GM19035 (cell line): ENCODE results near the gene DIS3L2.

ENCODE experiments used
- ATAC-seq: cut with Tn5 transposase; IDR thresholded peaks from one replicate; pipeline ENCODE4 v1.9.1; 2021; ENCODE audit not compliant: unreplicated experiment

Gene DIS3L2

DNA sequence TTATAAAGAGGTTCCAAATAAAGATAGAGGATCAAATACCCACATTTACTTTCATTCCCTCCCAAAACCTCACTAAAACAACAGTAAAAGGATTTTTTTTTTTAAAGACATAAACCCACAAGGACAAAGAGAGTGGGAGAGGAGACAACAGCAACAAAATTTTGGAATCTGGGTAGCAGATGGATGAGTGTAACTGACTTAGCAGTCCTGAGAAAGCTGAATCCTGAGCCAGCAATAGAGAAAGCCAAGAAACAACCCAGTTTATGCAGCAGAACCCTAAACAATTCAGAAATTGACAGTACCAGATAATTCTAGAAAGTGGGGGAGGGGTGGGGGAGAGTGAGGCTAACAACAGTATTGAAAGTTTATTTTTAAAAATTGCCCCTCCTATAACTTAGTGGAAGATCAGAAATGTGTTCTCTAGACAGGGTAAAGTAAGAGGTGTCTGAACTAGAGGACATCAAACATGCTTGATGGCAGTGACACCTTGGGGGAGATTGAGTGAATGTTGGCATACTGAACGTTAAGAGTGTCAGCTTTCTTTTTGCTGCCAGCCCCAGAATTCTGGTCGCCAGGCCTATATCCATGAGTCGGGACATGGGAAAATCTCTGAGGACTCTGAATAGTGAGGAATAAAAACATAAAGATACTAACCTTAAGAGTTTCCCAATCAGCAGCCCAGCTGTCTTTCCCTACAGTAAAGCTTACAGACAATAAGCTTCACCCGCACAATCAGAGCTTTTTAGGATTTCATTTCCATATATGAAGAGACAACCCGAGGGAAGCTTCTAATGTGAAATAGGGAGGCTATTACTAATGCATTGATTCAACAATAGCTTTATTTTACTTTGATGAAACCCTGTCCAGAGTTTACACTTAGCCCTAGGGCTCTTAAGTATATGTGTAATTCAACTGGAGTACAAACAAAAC lies 289.0 kb downstream of the DIS3L2 start:
- no peak for ATAC-seq

DNA sequence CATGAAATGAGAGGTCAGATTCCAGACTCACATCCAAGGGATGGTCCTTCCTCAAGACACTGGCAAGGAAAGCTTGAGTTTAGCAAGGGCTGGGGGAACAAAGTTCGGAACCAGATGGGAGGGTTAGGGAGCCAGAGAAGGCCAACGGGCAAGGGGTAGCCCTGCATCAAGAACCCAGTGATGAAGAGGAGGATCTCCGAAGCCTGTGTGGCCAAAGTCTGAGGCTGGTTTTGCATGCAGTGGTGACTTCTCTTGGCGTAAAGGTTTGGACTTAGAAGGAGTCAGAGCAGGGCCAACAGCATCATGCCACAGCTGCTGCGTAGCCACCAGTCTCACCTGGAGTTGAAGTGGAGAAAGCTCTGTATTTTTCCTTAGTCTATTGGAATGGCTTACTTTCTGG lies 293.5 kb downstream of the DIS3L2 start:
- ATAC-seq: no peak

DNA sequence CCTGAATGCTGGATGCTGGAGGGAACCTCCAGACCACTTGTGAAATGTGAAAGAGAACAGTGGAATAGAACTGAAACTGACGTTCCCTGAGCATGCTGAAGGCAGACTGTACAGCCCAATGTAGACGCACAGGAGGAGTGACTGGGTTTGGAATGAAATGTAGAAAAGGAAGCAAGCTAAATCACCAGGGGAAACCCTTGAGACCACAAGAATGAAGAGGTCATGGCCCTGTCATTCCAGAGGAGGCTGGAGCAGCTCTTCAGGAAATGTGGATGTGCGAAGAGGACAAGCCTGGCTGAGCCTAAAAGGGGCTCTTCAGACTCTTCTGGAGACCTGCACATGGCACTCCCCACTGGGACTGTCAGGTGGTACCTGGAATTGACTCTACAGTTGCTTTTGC lies 298.6 kb downstream of the DIS3L2 start:
- ATAC-seq: no peak

DNA sequence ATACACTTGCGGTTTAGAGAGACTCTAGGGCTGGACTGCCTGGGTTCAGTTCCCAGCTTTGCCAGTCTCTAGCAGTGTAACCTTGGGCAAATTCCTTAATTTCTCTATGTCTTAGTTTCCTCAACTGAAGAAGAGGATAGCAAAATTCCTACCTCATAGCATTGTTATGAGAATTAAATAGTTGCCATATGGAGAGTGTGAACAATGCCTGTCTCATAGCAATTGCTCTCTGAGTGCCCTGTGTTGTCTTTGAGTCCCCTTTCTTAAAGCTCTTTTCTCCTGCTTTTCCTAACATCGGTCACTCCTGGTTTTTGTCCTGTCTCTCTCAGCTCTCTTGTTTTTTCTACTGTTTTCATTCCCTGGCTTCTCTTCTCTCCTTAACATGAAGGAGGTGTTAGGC lies 300.3 kb downstream of the DIS3L2 start:
- ATAC-seq: no peak

DNA sequence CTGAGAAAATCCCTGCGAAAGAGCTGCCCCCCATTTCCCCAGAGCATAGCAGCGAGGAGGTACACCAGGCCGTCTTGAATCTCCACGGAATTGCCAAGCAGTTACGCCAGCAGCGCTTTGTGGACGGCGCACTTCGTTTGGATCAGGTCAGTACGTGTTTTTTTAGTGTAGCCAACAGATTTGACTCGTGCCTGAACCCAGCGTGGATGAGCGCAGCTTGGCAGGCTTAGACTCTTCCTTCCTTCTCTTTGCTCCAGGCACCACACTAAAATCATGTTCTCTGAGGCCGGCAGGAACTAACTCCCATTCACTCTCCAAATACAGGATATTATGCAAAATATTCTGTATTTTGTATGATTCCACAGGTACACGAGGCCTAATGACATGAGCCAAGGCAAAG lies 301.8 kb downstream of the DIS3L2 start:
- ATAC-seq: no peak

DNA sequence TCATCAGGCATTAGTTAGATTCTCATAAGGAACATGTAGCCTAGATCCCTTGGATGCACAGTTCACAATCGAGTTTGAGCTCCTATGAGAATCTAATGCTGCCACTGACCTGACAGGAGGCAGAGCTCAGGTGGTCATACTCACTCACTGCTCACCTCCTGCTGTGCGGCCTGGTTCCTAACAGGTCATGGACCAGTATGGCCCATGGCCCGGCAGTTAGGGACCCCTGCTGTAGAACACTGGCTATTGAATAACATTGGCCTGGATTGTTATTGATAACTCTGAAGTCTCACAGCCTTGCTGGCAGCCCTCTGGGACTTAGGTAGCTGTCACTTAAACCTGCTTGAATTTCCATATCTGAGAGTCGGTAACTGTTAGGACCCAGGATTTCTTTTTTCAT lies 302.6 kb downstream of the DIS3L2 start:
- no peak for ATAC-seq

DNA sequence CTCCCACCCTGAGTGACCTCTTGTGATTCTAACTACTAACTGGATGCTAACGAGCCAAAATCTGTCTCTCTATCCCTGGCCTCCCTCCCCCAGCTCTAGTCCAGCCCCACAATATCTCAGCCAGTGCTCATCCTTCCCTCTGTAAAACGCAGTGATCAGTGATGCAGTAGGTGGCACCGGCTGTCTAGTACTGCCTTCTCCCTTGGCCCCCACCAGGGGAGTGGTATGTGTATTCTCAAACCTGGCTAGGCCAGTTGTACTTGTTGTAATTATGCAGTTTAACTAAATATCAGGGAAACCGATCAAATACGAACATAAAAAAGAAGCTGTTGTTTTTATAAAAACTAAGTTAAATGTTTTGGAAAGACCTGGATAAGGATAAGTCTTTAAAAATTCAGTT lies 303.8 kb downstream of the DIS3L2 start:
- no peak for ATAC-seq

DNA sequence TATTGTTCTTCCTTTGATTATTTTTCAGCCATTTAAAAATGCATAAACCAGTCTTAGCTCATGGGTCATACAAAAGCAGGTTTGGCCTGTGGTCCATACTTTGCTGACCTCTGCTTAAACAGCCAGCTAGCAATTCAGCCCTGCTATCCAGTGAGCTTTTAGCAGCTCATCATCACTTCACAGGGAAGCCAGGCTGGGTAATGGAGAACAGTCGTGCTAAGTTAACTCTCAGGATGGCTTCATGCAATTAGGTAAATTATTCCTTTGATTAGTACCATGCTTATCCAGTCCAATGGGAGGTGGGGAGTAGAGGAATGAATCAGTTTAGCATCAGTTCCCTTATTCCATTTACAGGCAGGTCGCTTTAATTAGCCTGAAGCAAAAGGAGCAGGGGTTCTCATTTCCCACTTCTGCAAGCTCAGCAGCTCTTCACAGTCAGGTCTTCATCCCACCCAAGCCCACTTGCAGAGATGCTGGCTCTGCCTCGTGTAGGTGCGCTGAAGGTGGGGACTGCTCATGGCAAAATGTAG lies 307.2 kb downstream of the DIS3L2 start:
- no peak for ATAC-seq

DNA sequence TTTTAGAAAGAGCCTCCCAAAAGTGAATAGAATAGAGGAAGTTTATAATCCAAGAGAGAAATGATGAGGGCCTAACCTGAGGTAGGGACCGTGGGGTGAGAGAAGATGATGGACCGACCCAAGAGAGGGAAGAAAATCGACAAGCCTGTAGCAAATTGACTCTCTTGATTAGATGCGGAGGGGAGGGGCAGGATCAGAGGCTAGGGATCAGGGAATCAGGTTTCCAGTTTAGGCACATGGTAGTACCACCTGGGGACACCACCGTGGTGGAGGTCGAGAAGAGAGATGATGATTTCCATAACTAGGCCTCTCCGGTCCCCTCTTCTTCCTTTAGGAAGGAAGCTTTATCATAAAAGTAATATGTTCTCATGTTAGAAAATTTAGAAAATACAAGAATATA lies 308.4 kb downstream of the DIS3L2 start:
- no peak for ATAC-seq

DNA sequence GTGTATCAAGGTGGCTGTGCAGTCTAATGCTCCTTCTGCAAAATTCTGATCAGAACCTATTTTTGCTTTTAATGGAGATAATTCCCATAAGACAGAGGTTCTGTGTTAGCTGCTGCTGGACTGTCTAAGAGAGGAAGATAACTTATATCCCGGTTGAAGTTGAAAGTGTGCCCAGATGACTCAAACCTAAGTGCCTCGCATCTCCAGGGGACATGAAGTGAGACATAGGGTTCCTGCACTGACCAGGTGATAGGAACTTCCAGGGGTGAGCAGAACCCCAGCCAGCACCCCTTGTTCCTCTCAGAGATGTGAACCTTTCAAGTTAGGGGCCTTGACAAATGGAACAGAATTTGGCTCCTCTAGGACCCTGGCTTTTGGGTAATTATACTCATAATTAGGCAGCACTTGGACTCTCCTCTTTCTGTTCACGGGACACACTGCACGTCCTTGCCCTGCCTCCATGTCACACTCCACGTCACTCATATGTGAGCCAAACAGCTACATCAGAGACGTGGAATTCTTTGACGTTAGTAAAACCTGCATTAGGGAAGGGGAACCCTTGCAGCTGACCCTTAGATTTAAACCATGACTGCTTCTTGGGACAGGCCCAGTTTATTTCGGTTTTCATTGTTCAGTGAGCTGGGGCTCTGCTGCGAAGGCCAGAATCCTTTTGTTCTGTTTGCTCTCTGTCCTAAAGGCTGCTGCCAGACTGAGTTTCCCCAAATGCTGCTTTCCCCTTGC lies 312.6 kb downstream of the DIS3L2 start:
- ATAC-seq: no peak

DNA sequence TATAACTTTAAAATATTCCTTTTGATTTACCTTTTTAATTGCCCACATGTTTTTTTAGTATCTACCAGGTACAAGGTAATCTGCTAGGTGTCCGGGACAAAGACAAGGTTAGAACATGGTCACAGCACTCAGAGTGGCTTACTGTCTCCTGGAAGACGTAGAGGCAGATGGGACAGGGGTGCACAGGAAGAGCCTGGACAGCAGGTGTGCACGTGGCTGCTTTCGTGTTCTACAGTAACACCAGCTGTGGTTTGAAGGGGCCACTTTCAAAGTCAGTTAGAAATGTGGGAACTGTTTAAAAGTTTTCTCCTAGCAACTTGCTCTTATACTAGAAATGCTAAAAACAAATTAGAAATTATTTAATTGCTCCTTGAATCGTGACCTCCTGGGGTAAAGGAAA lies 314.2 kb downstream of the DIS3L2 start:
- no peak for ATAC-seq

DNA sequence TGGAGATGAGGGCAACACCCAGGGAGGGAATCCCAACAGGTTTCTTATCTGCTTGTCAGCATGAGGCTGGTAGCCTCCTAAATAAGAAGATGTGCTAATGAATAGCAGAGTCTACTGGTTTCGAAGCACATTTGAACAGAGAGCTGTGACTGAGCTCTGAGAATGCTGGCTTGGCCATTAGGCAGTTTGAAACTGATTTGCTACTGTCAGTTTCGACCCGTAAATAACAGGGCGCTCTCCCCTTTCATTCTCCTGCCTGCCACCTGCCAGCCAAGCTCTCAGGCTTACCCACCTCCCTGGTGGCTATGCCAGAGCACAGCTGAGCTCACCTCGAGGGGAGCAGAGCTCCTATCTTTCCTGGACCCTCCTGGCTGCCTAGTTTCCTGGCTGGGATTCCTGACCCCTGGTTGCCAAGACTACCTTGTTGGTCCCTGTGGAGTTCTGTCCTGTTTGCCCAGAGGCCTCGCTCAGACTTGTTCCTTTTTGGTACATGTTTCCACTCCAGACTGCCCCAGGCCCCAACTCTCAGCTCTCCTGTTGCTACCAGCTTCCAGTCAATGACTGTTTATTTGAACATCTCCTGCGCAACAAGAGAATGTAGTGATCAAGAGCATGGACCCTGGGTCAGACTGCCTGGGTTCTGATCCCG lies 314.7 kb downstream of the DIS3L2 start:
- peak; percentile 47 for ATAC-seq

DNA sequence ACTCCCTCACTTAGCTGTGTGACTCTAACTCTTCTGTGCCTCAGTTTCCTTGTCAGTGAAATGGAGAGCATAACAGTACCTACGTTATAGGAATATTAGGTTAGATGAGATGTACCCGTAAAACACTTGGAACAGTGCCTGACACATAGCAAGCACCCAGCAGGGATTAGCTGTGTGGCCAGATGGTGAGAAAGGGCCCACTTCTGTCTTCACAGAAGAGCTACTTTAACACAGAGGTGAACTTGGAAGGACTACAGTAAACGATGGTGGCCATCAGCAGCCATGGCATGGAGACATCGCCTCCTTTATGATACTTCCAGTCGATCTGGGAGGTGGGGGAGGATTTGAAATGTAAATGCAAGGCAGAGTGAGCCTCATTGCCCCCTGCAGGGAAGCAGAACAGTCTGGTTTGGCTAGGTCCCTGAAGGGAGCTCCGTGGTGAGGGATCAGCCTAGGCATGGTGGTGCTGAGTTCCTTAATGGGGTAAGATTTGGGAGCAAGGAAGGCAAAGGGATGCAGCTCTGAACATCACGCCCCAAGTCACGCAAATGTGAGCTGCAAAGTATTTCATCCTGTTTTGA lies 315.3 kb downstream of the DIS3L2 start:
- no peak for ATAC-seq

DNA sequence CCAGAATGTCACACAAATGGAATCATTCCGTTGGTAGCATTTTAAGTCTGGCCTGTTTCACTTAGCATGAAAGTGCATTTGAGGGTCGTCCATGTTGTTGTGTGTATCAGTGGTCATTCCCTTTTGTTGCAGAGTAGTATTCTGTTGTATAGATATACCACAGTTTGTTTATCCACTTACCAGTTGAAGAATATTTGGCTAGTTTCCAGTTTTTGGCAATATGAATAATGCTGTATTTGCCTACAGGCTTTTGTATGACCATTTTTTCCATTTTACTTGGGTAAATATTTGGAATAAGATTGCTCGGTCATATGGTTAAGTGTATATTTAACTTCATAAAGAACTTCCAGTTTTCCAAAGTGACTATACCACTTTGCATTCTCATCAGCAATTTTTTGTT lies 317.0 kb downstream of the DIS3L2 start:
- ATAC-seq: no peak

DNA sequence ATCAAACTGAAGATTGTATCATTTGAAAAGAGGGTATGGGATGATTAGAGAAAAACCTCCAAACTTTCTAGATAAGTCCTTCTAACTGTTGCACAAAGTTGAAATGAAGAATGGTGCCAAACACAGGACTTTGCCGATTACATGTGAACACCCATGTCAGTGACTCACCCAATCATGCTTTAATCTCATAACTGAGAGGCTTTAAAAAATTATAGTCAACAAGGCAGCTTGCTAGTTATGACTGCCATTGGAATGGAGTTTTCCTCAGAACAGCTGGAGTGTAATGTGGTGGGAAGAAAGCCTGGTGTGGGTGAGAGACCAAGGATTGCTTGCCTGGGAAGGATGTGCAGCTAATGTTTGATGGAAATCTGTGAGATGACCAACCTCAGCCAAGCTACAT lies 318.8 kb downstream of the DIS3L2 start:
- ATAC-seq: no peak

DNA sequence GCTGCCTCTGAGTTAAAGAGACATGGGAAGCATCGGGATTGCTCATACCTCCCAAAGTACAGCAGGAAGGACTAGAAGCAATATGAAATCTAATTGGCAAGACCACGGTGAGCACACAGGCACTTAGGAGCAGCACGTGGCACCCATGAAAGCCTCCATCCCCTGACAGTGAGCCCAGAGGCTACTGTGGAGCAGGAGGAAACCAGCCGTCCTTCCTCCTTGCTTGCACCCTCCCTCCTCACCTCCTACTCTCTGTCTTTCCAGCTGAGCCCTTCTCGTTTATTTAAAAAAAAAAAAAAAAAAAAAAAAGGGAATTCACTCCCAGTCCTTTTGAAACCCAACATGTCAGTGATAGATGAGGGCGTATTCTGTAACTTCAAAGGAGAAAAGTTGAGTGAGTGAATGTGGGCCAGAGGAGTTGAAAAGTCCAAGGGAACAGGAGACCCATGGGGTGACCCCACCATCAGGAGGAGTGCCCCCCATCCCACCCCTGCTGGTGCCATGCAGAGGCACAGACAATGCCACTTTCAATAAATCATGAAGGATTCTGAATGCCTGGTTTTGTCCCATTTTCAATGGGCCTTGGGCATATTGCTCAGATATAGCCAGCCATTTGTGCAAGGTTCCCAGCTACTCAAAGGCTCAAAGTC lies 320.5 kb downstream of the DIS3L2 start:
- ATAC-seq: no peak

DNA sequence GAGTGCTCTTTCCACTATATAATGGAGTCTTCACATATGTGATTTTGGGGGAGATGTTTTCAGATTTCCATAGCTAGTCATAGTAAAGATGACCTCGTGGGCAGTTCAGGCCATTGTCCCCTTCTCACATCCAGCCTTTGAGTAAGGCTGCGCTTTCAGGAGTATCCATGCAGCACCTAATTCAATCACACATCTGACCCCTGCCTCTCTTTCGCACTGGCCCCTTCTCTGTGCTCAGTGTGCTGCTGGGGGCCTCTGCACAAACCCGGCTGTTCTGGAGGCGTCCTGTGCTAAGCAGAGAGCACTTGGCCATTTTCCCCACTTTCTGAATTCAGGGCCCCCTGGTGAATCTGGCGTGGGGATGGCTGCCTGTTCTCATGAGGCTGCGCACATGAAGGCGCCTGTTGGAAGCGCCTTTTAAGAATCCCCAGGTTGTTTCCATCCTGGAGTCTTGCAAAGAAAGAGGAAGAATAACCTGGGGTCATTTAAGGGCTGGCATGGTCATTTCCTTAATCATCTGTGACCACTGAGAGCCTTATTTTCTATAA lies 321.1 kb downstream of the DIS3L2 start:
- ATAC-seq: no peak

DNA sequence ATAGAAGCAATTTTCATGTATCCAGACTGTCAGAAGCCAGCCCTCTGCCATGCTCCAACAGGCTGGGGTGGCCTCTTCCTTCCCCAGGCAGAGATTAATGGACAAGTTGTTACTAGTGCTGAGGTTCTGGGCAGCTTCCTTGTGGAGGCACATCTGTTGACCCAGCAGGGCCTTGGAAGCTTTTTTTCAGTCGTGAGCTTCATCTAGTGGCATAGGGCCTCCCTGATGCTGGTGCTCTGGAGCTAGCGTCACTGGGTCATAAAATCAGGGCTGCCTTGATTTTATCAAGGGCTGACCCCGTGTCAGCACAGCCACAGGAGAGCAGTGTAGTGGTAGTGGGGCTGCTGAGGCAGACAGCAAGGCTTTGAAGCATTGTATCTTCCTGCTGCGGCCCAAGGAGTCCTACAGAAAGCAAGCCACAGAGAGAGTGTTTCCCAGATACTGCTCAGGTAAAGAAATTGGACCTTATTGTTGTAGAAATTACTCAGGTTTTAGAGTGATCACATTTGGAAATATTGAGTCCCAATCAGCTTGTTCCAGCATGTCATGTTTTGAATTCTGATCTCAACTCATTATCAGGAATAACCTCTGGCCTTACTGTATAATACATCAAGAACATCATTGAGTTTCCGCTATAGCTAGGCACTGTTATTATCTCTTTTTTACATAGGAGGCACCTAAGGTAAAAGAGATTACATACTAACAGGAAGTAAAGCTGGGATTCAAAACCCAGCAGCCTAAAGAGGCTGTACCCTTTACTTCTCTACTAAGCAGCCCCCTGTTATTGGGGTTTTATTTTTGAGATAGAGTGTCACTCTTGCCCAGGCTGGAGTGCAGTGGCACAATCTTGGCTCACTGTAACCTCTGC lies 324.7 kb downstream of the DIS3L2 start:
- ATAC-seq: no peak

DNA sequence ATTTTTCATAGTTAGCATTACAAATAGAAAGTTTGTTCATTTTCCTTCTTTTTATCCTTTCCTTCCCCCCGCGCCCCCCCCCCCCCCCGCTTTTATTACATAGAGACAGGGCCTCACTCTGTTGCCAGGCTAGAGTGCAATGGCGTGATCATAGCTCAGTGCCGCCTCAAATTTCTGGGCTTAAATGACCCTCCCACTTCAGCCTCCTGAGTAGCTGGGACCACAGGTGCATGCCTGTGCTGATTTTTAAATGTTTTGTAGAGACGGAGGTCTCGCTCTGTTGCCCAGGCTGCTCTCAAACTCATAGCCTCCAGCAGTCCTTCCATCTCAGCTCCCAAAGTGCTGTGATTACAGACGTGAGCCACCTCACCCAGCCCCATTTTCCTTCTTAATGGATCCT lies 325.8 kb downstream of the DIS3L2 start:
- no peak for ATAC-seq
